ENCODE data around the gene YWHAB.

YWHAB gene

GRCh38 chr20:44894959-44895358, 9.5 kb downstream of the YWHAB start:
- TF ChIP-seq GATA2 (IDR thresholded peaks at IDR 0.05; ENCODE audit: low read depth, low read length), result no peak
- TF ChIP-seq GATA3 (IDR thresholded peaks at IDR 0.05; ENCODE audit: low read depth, low read length), result no peak

GRCh38 chr20:44896583-44896982, 11.1 kb downstream of the YWHAB start:
- TF ChIP-seq GATA2 (IDR thresholded peaks at IDR 0.05; ENCODE audit: low read depth, low read length) (no peak), GATA3 (IDR thresholded peaks at IDR 0.05; ENCODE audit: low read depth, low read length) (no peak)

DNA sequence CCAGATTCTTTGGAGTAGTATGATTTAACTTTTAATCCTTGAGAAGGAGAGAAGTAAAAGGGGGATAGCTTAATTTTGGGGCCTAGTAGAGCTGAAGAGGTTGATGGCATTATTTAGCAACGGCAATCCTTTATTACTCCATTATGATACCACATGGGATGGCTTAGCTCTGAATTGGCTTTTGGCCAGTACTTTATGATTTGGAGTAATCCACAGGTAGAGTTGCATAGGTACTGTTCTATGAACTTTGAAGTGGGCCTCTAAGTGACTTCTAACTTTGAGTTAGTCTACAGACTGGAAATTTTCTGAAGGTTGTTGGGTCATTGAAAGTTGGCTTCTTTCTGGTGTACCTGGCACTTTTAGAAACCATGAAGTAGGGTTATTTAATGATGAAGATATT, 11.6 kb downstream of the YWHAB start:
- TF ChIP-seq GATA3 (IDR thresholded peaks at IDR 0.05; ENCODE audit: low read depth, low read length) (no peak), GATA2 (IDR thresholded peaks at IDR 0.05; ENCODE audit: low read depth, low read length) (no peak)

- TF ChIP-seq GATA3 (IDR thresholded peaks at IDR 0.05; ENCODE audit: low read depth, low read length) (no peak), GATA2 (IDR thresholded peaks at IDR 0.05; ENCODE audit: low read depth, low read length) (no peak)
Measured at GRCh38 chr20:44900231-44900854, 14.8 kb downstream of the YWHAB start.

- TF ChIP-seq GATA3 (IDR thresholded peaks at IDR 0.05; ENCODE audit: low read depth, low read length) (no peak), GATA2 (IDR thresholded peaks at IDR 0.05; ENCODE audit: low read depth, low read length) (no peak)
Measured at GRCh38 chr20:44901974-44902373, 16.5 kb downstream of the YWHAB start.

GRCh38 chr20:44904377-44904776, 18.9 kb downstream of the YWHAB start:
- TF ChIP-seq GATA3 (IDR thresholded peaks at IDR 0.05; ENCODE audit: low read depth, low read length) (no peak), GATA2 (IDR thresholded peaks at IDR 0.05; ENCODE audit: low read depth, low read length) (no peak)

- no peak; the same call in 1 of the 2 replicates for TF ChIP-seq GATA2 (IDR thresholded peaks at IDR 0.05; ENCODE audit: low read depth, low read length)
- TF ChIP-seq GATA3 (IDR thresholded peaks at IDR 0.05; ENCODE audit: low read depth, low read length), result no peak
Measured at GRCh38 chr20:44908987-44909871, 23.7 kb downstream of the YWHAB start.

DNA sequence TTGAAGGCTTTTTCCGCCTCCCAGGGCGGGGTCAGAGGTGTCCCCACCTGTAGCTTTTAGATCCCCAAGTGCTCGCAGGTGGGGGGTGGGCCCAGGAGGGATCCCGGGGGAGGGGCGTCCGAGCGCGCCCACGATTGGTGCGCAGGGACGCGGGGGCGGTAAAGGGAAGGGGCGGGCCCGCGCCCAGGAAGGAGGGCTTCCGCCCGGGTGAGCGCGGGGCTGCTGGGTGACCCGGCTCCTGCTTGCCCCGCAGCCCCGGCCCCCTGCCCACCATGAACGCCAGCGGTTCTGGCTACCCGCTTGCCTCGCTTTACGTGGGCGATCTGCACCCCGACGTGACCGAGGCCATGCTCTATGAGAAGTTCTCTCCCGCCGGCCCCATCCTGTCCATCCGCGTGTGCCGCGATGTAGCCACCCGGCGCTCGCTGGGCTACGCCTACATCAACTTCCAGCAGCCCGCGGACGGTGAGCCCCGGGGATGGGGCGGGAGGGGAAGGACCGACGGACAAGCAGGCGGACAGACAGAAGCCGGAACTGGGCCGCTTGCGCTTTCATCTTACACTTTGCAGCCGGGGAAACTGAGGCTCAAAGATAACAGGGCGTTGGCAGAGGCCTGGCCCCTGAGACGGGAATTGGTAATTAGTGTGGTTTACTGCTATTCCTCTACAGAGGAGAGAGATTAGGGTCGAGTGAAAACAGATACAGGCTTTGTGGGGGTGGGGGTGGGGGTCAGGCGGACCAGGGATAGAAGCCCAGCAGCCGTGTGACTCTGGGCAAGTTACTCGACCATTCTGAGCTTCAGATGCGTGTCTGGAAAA, 24.6 kb downstream of the YWHAB start, which contains the start of gene PABPC1L:
TSS of gene PABPC1L (plus strand) at position 189 of the 818 bp plus-strand sequence. CDS start at position 273, 84 bp downstream.
- TF ChIP-seq GATA2 (IDR thresholded peaks at IDR 0.05; ENCODE audit: low read depth, low read length) (no peak), GATA3 (IDR thresholded peaks at IDR 0.05; ENCODE audit: low read depth, low read length) (no peak)

DNA sequence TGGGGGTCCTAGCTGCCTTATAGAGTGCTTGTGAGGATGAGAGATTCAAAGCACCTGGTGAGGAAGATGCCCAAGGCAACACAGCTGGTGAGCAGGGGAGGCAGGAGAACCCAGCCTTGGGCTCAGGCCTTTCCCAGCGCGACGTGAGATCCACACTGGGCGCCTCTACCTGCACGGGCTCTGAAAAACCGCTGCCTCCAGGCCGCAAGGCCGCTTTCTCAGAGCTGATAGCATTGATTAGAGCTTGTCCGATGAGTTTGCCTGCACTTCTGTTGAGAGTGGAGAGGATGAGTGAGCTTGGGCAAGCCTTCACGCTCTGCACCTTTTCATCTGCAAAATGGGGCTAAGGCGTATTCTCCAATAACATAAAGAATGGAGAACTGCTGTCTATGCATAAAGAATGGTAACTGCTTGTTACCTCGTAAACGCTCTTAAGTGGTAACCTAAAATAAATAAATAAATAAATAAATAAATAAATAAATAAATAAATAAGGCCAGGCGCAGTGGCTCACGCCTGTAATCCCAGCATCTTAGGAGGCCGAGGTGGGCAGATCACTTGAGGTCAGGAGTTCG, 25.3 kb downstream of the YWHAB start:
- TF ChIP-seq GATA2 (IDR thresholded peaks at IDR 0.05; ENCODE audit: low read depth, low read length) (no peak), GATA3 (IDR thresholded peaks at IDR 0.05; ENCODE audit: low read depth, low read length) (no peak)

GRCh38 chr20:44911264-44911921, 25.9 kb downstream of the YWHAB start:
- TF ChIP-seq GATA3 (IDR thresholded peaks at IDR 0.05; ENCODE audit: low read depth, low read length), result no peak
- no peak for TF ChIP-seq GATA2 (IDR thresholded peaks at IDR 0.05; ENCODE audit: low read depth, low read length)

GRCh38 chr20:44912189-44912588, 26.7 kb downstream of the YWHAB start:
- no peak for TF ChIP-seq GATA3 (IDR thresholded peaks at IDR 0.05; ENCODE audit: low read depth, low read length)
- TF ChIP-seq GATA2 (IDR thresholded peaks at IDR 0.05; ENCODE audit: low read depth, low read length), result no peak

GRCh38 chr20:44914924-44915323, 29.4 kb downstream of the YWHAB start:
- no peak for TF ChIP-seq GATA2 (IDR thresholded peaks at IDR 0.05; ENCODE audit: low read depth, low read length)
- no peak for TF ChIP-seq GATA3 (IDR thresholded peaks at IDR 0.05; ENCODE audit: low read depth, low read length)

- TF ChIP-seq GATA2 (IDR thresholded peaks at IDR 0.05; ENCODE audit: low read depth, low read length), result no peak
- TF ChIP-seq GATA3 (IDR thresholded peaks at IDR 0.05; ENCODE audit: low read depth, low read length), result no peak
Measured at GRCh38 chr20:44916586-44916985, 31.1 kb downstream of the YWHAB start.

Data from SH-SY5Y (cell line).